SJSA1 (cell line): ENCODE measurements around the gene LRRTM4. TPM values are rescaled to one million over a fixed set of nuclear protein-coding genes. Genes with fewer than 3 reads are reported as not detected.
"Not testable (repeated sequence)": the region's sequence is repeated elsewhere in the genome, so short reads cannot be mapped to it uniquely, and the experiment has no call there.

Experiments
- DNase-seq, 2 experiments: peaks; one replicate each; pipeline ENCODE4 v3.0.0-alpha.2; 2015 to 2020; ENCODE audit warnings: low spot score in 2 of 2, low read depth in 1 of 2
- H3K27ac ChIP-seq: fragments of 250-450 bp; sonication (Bioruptor Pico); 2 replicates; pipeline ENCODE4 v1.5.1; 2020; ENCODE audit warnings: mild to moderate bottlenecking, moderate library complexity
- H3K27me3 ChIP-seq: fragments of 250-450 bp; sonication (Bioruptor Pico); replicated peaks from 2 replicates; pipeline ENCODE4 v1.5.1; 2020; ENCODE audit warnings: mild to moderate bottlenecking, moderate library complexity
- H3K36me3 ChIP-seq: fragments of 250-450 bp; sonication (Bioruptor Pico); 2 replicates; pipeline ENCODE4 v1.5.1; 2020; ENCODE audit warnings: mild to moderate bottlenecking
- H3K4me1 ChIP-seq: fragments of 250-450 bp; sonication (Bioruptor Pico); replicated peaks from 2 replicates; pipeline ENCODE4 v1.6.1; 2021; ENCODE audit warnings: mild to moderate bottlenecking
- H3K4me3 ChIP-seq: fragments of 250-450 bp; sonication (Bioruptor Pico); 2 replicates; pipeline ENCODE4 v1.5.1; 2020; ENCODE audit warnings: mild to moderate bottlenecking
- H3K9me3 ChIP-seq: fragments of 250-450 bp; sonication (Bioruptor Pico); replicated peaks from 2 replicates; pipeline ENCODE4 v1.5.1; 2020; ENCODE audit warnings: mild to moderate bottlenecking
- total RNA-seq: library from RNA; depleted of rRNA; stranded (reverse); fragments of >200 nt; shearing (Covaris generic); gene quantifications from 2 replicates; pipeline ENCODE4 v1.2.3, GENCODE V29; 2014

LRRTM4 gene
- total RNA-seq, 1 experiment from 2014 or later = not detected

- DNase-seq = no peak
- no peaks in the 10 kb centered on the region for H3K27me3 ChIP-seq
- no peaks in the 10 kb centered on the region for H3K36me3 ChIP-seq
- H3K27ac ChIP-seq = no peak overlapping the region
- H3K4me3 ChIP-seq = no peak overlapping the region
- 0 out of 2 replicates have a peak, but pooled peaks cover 3% of the 10 kb centered on the region for H3K9me3 ChIP-seq
- no peaks in the 10 kb centered on the region for H3K4me1 ChIP-seq
Observed at GRCh38 chr2:76839826-76840225, 682.4 kb downstream of the LRRTM4 start.

GRCh38 chr2:76829374-76830234 is 692.6 kb downstream of the LRRTM4 start:
- no peaks in the 10 kb centered on the region for H3K27me3 ChIP-seq
- no peaks in the 10 kb centered on the region for H3K36me3 ChIP-seq
- no peaks in the 10 kb centered on the region for H3K4me1 ChIP-seq
- H3K4me3 ChIP-seq = no peak overlapping the region
- no peak overlapping the region for H3K27ac ChIP-seq
- DNase-seq = no peak
- H3K9me3 ChIP-seq = peaks cover 8% of the 10 kb centered on the region

DNA sequence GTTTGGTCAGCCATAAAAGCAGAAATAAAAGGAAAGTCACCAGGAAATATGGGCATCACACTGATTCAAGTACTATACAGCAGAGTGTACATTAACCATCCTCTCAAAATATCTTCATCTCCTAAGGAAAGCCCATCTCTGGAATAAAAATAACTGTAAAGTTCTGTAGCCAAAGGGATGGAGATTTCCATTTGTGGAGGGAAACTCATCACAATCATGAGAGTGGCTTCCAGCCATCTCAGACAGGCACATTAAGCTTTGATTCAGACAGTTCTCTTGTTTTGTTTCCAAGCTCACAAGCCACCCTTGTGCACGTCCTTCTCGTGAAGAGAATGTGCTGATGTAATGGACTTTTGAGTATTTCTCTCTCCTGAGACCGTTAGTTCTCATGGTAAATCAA is 695.5 kb downstream of the LRRTM4 start:
- Histone ChIP-seq H3K9me3 (peaks cover 7% of the 10 kb centered on the region), H3K4me3 (no peak overlapping the region), H3K4me1 (no peaks in the 10 kb centered on the region), H3K27ac (no peak overlapping the region), H3K36me3 (no peaks in the 10 kb centered on the region), H3K27me3 (no peaks in the 10 kb centered on the region)
- no peak for DNase-seq

GRCh38 chr2:76825140-76825970 is 696.8 kb downstream of the LRRTM4 start:
- Histone ChIP-seq H3K4me1 (no peaks in the 10 kb centered on the region), H3K27ac (no peak overlapping the region), H3K4me3 (no peak overlapping the region), H3K36me3 (no peaks in the 10 kb centered on the region), H3K27me3 (no peaks in the 10 kb centered on the region), H3K9me3 (peaks cover 7% of the 10 kb centered on the region; the same call in 1 of the 2 replicates)
- no peak for DNase-seq

GRCh38 chr2:76821731-76822130 is 700.4 kb downstream of the LRRTM4 start:
- DNase-seq = no peak
- Histone ChIP-seq H3K9me3 (0 out of 2 replicates have a peak, but pooled peaks cover 3% of the 10 kb centered on the region), H3K27me3 (no peaks in the 10 kb centered on the region), H3K27ac (no peak overlapping the region), H3K4me3 (no peak overlapping the region), H3K4me1 (no peaks in the 10 kb centered on the region), H3K36me3 (no peaks in the 10 kb centered on the region)

- Histone ChIP-seq H3K27me3 (no peaks in the 10 kb centered on the region), H3K9me3 (no peaks in the 10 kb centered on the region; the same call in 1 of the 2 replicates), H3K36me3 (no peaks in the 10 kb centered on the region), H3K4me3 (no peak overlapping the region), H3K4me1 (no peaks in the 10 kb centered on the region), H3K27ac (no peak overlapping the region)
- no peak for DNase-seq
Observed at GRCh38 chr2:76813084-76813483, 709.1 kb downstream of the LRRTM4 start.

DNA sequence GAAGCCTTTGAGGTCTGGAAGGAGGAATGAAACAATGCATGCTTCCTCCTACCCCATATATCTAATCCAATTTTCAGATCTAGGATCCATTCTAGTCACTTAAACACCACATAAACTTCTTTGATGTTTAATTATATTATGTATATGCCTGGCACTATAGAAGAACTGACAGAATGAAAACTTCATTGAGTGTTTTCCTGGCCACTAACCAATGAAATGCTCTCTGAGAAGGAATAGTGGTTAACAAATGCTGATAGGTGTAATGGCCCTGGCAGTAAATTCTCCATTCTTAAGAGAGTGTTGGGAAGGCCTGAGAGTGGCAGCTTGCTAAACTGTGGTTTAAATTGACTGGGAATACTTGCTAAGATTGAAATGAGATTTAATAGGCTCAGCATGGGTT is 710.0 kb downstream of the LRRTM4 start:
- H3K4me3 ChIP-seq = no peak overlapping the region
- H3K4me1 ChIP-seq = no peaks in the 10 kb centered on the region
- no peaks in the 10 kb centered on the region for H3K27me3 ChIP-seq
- H3K9me3 ChIP-seq = no peaks in the 10 kb centered on the region; the same call in 1 of the 2 replicates
- DNase-seq = no peak
- no peak overlapping the region for H3K27ac ChIP-seq
- no peaks in the 10 kb centered on the region for H3K36me3 ChIP-seq

GRCh38 chr2:76809136-76809535 is 713.0 kb downstream of the LRRTM4 start:
- no peak for DNase-seq
- H3K27me3 ChIP-seq = no peaks in the 10 kb centered on the region
- no peak overlapping the region for H3K27ac ChIP-seq

GRCh38 chr2:76808732-76809131 is 713.4 kb downstream of the LRRTM4 start:
- DNase-seq = no peak
- H3K36me3 ChIP-seq = no peaks in the 10 kb centered on the region
- H3K27ac ChIP-seq = no peak overlapping the region

More at GRCh38 chr2:76809136-76809535, 713.0 kb downstream of the LRRTM4 start:
- no peak overlapping the region for H3K4me3 ChIP-seq
- H3K4me1 ChIP-seq = no peaks in the 10 kb centered on the region
- no peaks in the 10 kb centered on the region for H3K36me3 ChIP-seq
- no peaks in the 10 kb centered on the region for H3K9me3 ChIP-seq

DNA sequence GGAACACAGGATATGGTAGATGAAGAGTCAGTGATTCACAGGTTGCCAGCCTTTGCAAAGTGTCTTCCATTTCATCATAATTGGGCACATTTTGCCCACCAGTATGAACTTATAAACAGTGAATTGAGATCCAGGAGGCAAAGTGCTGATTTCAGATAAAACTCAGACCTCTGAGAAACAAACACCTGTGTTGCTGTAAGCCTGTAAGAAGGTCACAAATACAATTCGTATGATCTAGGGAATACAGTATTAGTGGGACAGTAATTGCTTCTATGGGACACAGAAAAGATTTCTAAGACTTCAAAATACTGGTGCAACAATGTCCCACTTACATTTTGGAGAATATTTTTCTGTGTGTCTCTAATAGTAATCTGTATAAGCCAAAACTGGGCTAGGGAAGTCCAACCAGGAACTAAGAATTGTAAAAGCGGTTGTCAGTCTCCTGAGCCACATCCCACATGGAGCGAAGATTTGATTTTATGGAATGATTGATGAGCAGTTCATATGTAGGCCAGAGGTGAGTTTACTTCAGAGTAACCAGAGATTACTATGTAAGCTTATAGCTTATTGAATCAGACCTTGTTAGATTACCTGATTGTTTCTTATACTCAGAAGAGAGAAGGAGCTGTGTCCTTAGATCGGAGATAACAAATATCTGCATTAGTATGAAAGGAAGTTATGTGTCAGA is 728.4 kb downstream of the LRRTM4 start:
- Histone ChIP-seq H3K27me3 (no peaks in the 10 kb centered on the region), H3K9me3 (peaks cover 6% of the 10 kb centered on the region), H3K4me3 (no peak overlapping the region), H3K36me3 (no peaks in the 10 kb centered on the region), H3K27ac (no peak overlapping the region), H3K4me1 (no peaks in the 10 kb centered on the region)
- DNase-seq = no peak

More at GRCh38 chr2:76808732-76809131, 713.4 kb downstream of the LRRTM4 start:
- H3K4me3 ChIP-seq = no peak overlapping the region
- H3K9me3 ChIP-seq = no peaks in the 10 kb centered on the region
- H3K4me1 ChIP-seq = no peaks in the 10 kb centered on the region
- H3K27me3 ChIP-seq = no peaks in the 10 kb centered on the region

GRCh38 chr2:76781313-76781712 is 740.9 kb downstream of the LRRTM4 start:
- H3K36me3 ChIP-seq, H3K4me3 ChIP-seq, DNase-seq, H3K27me3 ChIP-seq, H3K9me3 ChIP-seq, H3K4me1 ChIP-seq, H3K27ac ChIP-seq: not testable (repeated sequence)

DNA sequence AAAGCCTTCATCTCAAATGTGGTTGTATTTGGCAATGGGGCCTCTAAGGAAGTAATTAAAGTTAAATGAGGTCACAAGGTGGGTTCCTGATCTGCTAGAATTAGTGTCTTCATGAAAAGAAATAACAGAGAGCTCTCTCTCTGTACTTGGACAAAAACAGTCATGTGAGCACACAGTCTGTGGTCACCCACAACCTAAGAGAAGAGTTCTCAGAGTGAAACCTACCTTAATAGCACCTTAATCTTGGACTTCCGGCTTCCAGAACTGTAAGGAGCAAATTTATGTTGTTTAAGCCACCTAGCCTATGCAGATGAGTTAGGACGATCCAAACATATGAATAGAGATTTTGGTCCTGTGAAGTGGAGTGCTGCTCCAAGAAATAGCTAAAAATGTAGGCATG is 758.9 kb downstream of the LRRTM4 start:
- Histone ChIP-seq H3K36me3 (no peaks in the 10 kb centered on the region), H3K27me3 (no peaks in the 10 kb centered on the region), H3K9me3 (0 out of 2 replicates have a peak, but pooled peaks cover 2% of the 10 kb centered on the region), H3K4me3 (no peak overlapping the region), H3K27ac (no peak overlapping the region), H3K4me1 (no peaks in the 10 kb centered on the region)
- no peak for DNase-seq

- Histone ChIP-seq H3K4me3 (no peak overlapping the region), H3K36me3 (no peaks in the 10 kb centered on the region), H3K27ac (no peak overlapping the region), H3K4me1 (no peaks in the 10 kb centered on the region), H3K27me3 (no peaks in the 10 kb centered on the region), H3K9me3 (no peaks in the 10 kb centered on the region)
- DNase-seq = no peak
Observed at GRCh38 chr2:76760367-76760704, 761.8 kb downstream of the LRRTM4 start.
